WTC11 (cell line): Measurements from ENCODE around the gene EIF3L. TPM values are rescaled to one million over a fixed set of nuclear protein-coding genes. Genes with fewer than 3 reads are reported as not detected.

Experiments used
- ATAC-seq: fragments of 200-7000 bp; cut with Tn5 transposase; 2 replicates; pipeline ENCODE4 v1.10.0; 2021; ENCODE audit warnings: mild to moderate bottlenecking, moderate library complexity
- CTCF ChIA-PET: fragments of 300-600 bp; sonication (Branson Sonifier 250); formaldehyde crosslinking; loops from one replicate; lab custom pipeline; 2021; ENCODE audit warnings: antibody characterized with exemption; lab: Charles Lee
- POLR2A ChIA-PET: fragments of 350-600 bp; sonication (Branson Sonifier 250); formaldehyde crosslinking; loops from one replicate; lab custom pipeline; 2021; ENCODE audit warnings: antibody characterized with exemption; lab: Charles Lee
- DNase-seq: peaks from one replicate; pipeline ENCODE4 v3.0.0; 2021; ENCODE audit warnings: low spot score
- H3K27ac Mint-ChIP-seq: 2 replicates; pipeline ENCODE4 v1.8.0; 2021; ENCODE audit warnings: mixed read lengths
- H3K27me3 Mint-ChIP-seq: 2 replicates; pipeline ENCODE4 v1.8.0; 2021; ENCODE audit warnings: low read depth, mild to moderate bottlenecking, moderate library complexity, mixed read lengths
- H3K36me3 Mint-ChIP-seq: 2 replicates; pipeline ENCODE4 v1.8.0; 2021; ENCODE audit warnings: mixed read lengths
- H3K4me1 Mint-ChIP-seq: 2 replicates; pipeline ENCODE4 v1.8.0; 2022; ENCODE audit warnings: mixed read lengths
- H3K4me3 Mint-ChIP-seq: 2 replicates; pipeline ENCODE4 v1.8.0; 2021; ENCODE audit warnings: mild to moderate bottlenecking, moderate library complexity, mixed read lengths
- H3K9me3 Mint-ChIP-seq: 2 replicates; pipeline ENCODE4 v1.8.0; 2021; ENCODE audit warnings: mixed read lengths
- E2F5 ChIP-seq: sonication (generic); formaldehyde crosslinking; IDR thresholded peaks from 2 replicates; pipeline ENCODE4 v1.8.1; 2022; ENCODE audit warnings: mild to moderate bottlenecking, moderate library complexity, missing genetic modification reagents
- ETV6 ChIP-seq: sonication (generic); formaldehyde crosslinking; IDR thresholded peaks from 2 replicates; pipeline ENCODE4 v1.8.1; 2022; ENCODE audit warnings: mild to moderate bottlenecking, missing genetic modification reagents
- HMGXB4 ChIP-seq: sonication (generic); formaldehyde crosslinking; IDR thresholded peaks from 2 replicates; pipeline ENCODE4 v1.8.1; 2023; ENCODE audit warnings: mild to moderate bottlenecking, moderate library complexity, missing genetic modification reagents
- MYBL2 ChIP-seq: sonication (generic); formaldehyde crosslinking; IDR thresholded peaks from 2 replicates; pipeline ENCODE4 v1.8.1; 2023; ENCODE audit warnings: mild to moderate bottlenecking, moderate library complexity, missing genetic modification reagents
- NFE2L1 ChIP-seq: sonication (generic); formaldehyde crosslinking; IDR thresholded peaks from 2 replicates; pipeline ENCODE4 v1.8.1; 2023; ENCODE audit warnings: missing genetic modification reagents
- NFYB ChIP-seq: sonication (generic); formaldehyde crosslinking; conservative IDR thresholded peaks from 2 replicates; pipeline ENCODE4 v1.8.0; 2022; ENCODE audit warnings: low read depth, missing genetic modification reagents
- RELA ChIP-seq: sonication (generic); formaldehyde crosslinking; IDR thresholded peaks from 2 replicates; pipeline ENCODE4 v1.8.1; 2022; ENCODE audit warnings: missing genetic modification reagents, mild to moderate bottlenecking, borderline replicate concordance
- SMAD4 ChIP-seq: sonication (generic); formaldehyde crosslinking; IDR thresholded peaks from 2 replicates; pipeline ENCODE4 v1.8.0; 2022; ENCODE audit warnings: mild to moderate bottlenecking, missing genetic modification reagents
- SOX15 ChIP-seq: fragments of 250-450 bp; sonication (Bioruptor Pico); IDR thresholded peaks from 2 replicates; pipeline ENCODE4 v1.9.0; 2021; ENCODE audit warnings: mild to moderate bottlenecking
- STAT6 ChIP-seq: sonication (generic); formaldehyde crosslinking; conservative IDR thresholded peaks from 2 replicates; pipeline ENCODE4 v1.8.1; 2023; ENCODE audit warnings: mild to moderate bottlenecking, low read depth, missing genetic modification reagents, moderate library complexity
- TP53 ChIP-seq: sonication (generic); formaldehyde crosslinking; IDR thresholded peaks from 2 replicates; pipeline ENCODE4 v1.8.1; 2023; ENCODE audit warnings: mild to moderate bottlenecking, missing genetic modification reagents
- ZBTB21 ChIP-seq: sonication (generic); formaldehyde crosslinking; IDR thresholded peaks from 2 replicates; pipeline ENCODE4 v1.8.1; 2023; ENCODE audit warnings: mild to moderate bottlenecking, missing genetic modification reagents, borderline replicate concordance
- ZNF121 ChIP-seq: sonication (generic); formaldehyde crosslinking; IDR thresholded peaks from 2 replicates; pipeline ENCODE4 v1.8.0; 2023; ENCODE audit warnings: missing genetic modification reagents
- ZNF425 ChIP-seq: fragments of 250-450 bp; sonication (Bioruptor Pico); conservative IDR thresholded peaks from 2 replicates; pipeline ENCODE4 v1.9.0; 2021; ENCODE audit warnings: mild to moderate bottlenecking
- ZNF671 ChIP-seq: fragments of 250-450 bp; sonication (Bioruptor Pico); IDR thresholded peaks from 2 replicates; pipeline ENCODE4 v1.8.0; 2021; ENCODE audit warnings: mild to moderate bottlenecking
- total RNA-seq: library from RNA; stranded (reverse); gene quantifications from 3 replicates; pipeline ENCODE4 v1.2.3, GENCODE V29; 2021
- TF ChIP-seq, protein P1 (sequence below): sonication (generic); formaldehyde crosslinking; IDR thresholded peaks from 2 replicates; pipeline ENCODE4 v1.8.1; 2022; ENCODE audit warnings: missing genetic modification reagents, borderline replicate concordance
- TF ChIP-seq, protein P2 (sequence below): sonication (generic); formaldehyde crosslinking; IDR thresholded peaks from 2 replicates; pipeline ENCODE4 v1.8.0; 2022; ENCODE audit warnings: mild to moderate bottlenecking, missing genetic modification reagents
- TF ChIP-seq, protein P3 (sequence below): sonication (generic); formaldehyde crosslinking; IDR thresholded peaks from 2 replicates; pipeline ENCODE4 v1.8.0; 2022; ENCODE audit warnings: mild to moderate bottlenecking, missing genetic modification reagents

The EIF3L gene
- total RNA-seq, 1 experiment from 2014 or later, result 611 TPM

GRCh38 chr22:37817705-37818408 is 31.4 kb upstream of the EIF3L start (continued):
- TF ChIP-seq STAT6 (CRISPR knock-in tag) (no peak), MYBL2 (CRISPR knock-in tag) (0 out of 2 replicates have a peak, but pooled peaks have one; percentile 53), SMAD4 (CRISPR knock-in tag) (no peak), E2F5 (0 out of 2 replicates have a peak, but pooled peaks have one; percentile 64), NFYB (no peak), ZNF121 (CRISPR knock-in tag) (no peak), ETV6 (peak; percentile 73), ZBTB21 (CRISPR knock-in tag) (peak; percentile 73; the same call in 1 of the 2 replicates)
- TF ChIP-seq, protein P1, sequence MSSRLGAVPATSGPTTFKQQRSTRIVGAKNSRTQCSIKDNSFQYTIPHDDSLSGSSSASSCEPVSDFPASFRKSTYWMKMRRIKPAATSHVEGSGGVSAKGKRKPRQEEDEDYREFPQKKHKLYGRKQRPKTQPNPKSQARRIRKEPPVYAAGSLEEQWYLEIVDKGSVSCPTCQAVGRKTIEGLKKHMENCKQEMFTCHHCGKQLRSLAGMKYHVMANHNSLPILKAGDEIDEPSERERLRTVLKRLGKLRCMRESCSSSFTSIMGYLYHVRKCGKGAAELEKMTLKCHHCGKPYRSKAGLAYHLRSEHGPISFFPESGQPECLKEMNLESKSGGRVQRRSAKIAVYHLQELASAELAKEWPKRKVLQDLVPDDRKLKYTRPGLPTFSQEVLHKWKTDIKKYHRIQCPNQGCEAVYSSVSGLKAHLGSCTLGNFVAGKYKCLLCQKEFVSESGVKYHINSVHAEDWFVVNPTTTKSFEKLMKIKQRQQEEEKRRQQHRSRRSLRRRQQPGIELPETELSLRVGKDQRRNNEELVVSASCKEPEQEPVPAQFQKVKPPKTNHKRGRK (CRISPR knock-in tag), result no peak

DNA sequence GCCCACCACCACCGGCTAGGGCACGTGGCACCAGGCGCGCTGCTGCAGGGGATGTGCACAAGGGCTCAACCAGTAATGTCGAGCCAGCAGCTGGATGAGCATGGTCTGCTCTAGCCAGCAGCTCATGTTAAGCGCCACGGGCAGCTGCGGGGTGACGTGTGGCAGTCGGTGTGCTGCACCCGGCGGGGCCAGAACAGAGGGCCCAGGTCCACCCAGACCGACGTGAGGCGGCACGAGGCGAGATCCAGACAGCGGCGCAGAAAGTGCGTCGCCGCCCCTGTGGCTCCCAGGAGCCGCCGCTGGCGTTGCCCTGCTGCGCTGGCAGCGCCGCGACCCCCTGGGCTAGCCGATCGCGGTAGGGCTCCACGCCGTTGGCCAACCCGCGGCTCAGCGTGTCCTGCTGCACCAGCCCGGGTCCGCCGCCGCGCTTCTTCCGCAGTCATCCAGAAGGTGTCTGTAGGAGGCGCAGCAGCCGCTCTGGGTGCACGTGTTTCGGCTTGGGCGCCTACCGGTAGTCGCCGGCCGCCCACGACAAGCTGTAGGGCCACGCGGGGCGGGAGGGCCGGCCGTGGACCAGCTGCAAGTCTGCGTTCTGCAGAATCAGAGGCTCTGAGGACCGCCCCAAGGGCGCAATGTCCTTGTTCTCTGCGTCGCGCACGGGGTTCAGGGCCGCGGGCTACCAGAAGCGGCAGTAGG is 30.7 kb upstream of the EIF3L start:
- Mint-ChIP-seq H3K9me3 (no peaks in the 10 kb centered on the region), H3K4me3 (peak overlapping the region; percentile 71), H3K27me3 (peaks cover 45% of the 10 kb centered on the region), H3K36me3 (peaks cover 6% of the 10 kb centered on the region), H3K27ac (no peak overlapping the region), H3K4me1 (peaks cover 29% of the 10 kb centered on the region)
- ChIA-PET POLR2A (interaction anchor here (1.0 to 2.8 kb wide), 6 partner anchors 9 to 211 kb away, joined by 3 to 42 read pairs (median 6); partner anchors contain the start of gene GCAT), CTCF (interaction anchor here (0.6 to 5.1 kb wide), 36 partner anchors 10 to 373 kb away, joined by 3 to 109 read pairs (median 6); partner anchors contain the start of genes ANKRD54, C22orf23, GCAT and MICALL1)
- DNase-seq (peak; percentile 75), ATAC-seq (peak; percentile 20)
- TF ChIP-seq, protein P2, sequence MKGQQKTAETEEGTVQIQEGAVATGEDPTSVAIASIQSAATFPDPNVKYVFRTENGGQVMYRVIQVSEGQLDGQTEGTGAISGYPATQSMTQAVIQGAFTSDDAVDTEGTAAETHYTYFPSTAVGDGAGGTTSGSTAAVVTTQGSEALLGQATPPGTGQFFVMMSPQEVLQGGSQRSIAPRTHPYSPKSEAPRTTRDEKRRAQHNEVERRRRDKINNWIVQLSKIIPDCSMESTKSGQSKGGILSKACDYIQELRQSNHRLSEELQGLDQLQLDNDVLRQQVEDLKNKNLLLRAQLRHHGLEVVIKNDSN (CRISPR knock-in tag), result peak; percentile 70; the same call in 1 of the 2 replicates
- TF ChIP-seq ZNF671 (no peak), TP53 (CRISPR knock-in tag) (0 out of 2 replicates have a peak, but pooled peaks have one; percentile 55), ZBTB21 (CRISPR knock-in tag) (no peak), SOX15 (no peak), HMGXB4 (peak; percentile 94), ZNF425 (no peak), NFE2L1 (CRISPR knock-in tag) (peak; percentile 82), STAT6 (CRISPR knock-in tag) (no peak), RELA (CRISPR knock-in tag) (peak; percentile 45; the same call in 1 of the 2 replicates)
- TF ChIP-seq, protein P3, sequence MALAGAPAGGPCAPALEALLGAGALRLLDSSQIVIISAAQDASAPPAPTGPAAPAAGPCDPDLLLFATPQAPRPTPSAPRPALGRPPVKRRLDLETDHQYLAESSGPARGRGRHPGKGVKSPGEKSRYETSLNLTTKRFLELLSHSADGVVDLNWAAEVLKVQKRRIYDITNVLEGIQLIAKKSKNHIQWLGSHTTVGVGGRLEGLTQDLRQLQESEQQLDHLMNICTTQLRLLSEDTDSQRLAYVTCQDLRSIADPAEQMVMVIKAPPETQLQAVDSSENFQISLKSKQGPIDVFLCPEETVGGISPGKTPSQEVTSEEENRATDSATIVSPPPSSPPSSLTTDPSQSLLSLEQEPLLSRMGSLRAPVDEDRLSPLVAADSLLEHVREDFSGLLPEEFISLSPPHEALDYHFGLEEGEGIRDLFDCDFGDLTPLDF, result no peak
